Stimulated activated memory B cell treated with anti-CD40 and anti-IgM and Interleukin-4, amounts not matched to agents 10 μg/mL and 1 μg/mL and 100 μg/mL, for 72 hours (primary cell): ENCODE measurements around the gene IGSF5.

Experiments used
- ATAC-seq: fragments of 150-1000 bp; cut with Tn5 transposase; 2 replicates; pipeline ENCODE4 v1.10.0; 2021
- H3K27ac Mint-ChIP-seq: one replicate; pipeline ENCODE4 v1.8.0; 2022; ENCODE audit warnings: mild to moderate bottlenecking, mixed read lengths
- H3K27me3 Mint-ChIP-seq: one replicate; pipeline ENCODE4 v1.8.0; 2022; ENCODE audit warnings: mixed read lengths
- H3K36me3 Mint-ChIP-seq: one replicate; pipeline ENCODE4 v1.8.0; 2022; ENCODE audit warnings: mixed read lengths
- H3K4me1 Mint-ChIP-seq: one replicate; pipeline ENCODE4 v1.8.0; 2022; ENCODE audit warnings: mixed read lengths
- H3K4me3 Mint-ChIP-seq: one replicate; pipeline ENCODE4 v1.8.0; 2022; ENCODE audit warnings: mild to moderate bottlenecking, moderate library complexity, mixed read lengths
- H3K9me3 Mint-ChIP-seq: one replicate; pipeline ENCODE4 v1.8.0; 2022; ENCODE audit warnings: mixed read lengths

IGSF5 gene

DNA sequence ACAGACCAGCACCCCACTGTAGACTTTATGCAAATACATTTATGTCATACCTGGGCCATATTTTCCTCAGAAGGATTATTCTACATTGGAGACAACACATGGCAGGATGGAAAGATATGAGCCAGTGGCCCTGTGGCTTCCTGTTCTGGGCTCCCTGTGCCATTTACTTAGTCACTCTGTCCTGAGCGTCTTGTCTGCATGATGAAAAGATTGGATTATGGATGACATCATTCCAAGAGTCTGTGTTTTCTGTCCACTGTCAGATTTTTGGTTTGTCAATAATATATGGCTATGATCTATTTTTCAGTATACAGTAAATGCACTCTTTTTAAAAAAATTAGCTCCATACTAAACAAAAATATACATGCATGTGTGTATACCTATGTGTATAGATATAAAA lies 30.8 kb downstream of the IGSF5 start:
- Mint-ChIP-seq H3K36me3 (no peaks in the 10 kb centered on the region), H3K9me3 (peaks cover 5% of the 10 kb centered on the region), H3K4me1 (no peaks in the 10 kb centered on the region), H3K27me3 (no peaks in the 10 kb centered on the region), H3K4me3 (no peak overlapping the region), H3K27ac (no peak overlapping the region)
- ATAC-seq: no peak

DNA sequence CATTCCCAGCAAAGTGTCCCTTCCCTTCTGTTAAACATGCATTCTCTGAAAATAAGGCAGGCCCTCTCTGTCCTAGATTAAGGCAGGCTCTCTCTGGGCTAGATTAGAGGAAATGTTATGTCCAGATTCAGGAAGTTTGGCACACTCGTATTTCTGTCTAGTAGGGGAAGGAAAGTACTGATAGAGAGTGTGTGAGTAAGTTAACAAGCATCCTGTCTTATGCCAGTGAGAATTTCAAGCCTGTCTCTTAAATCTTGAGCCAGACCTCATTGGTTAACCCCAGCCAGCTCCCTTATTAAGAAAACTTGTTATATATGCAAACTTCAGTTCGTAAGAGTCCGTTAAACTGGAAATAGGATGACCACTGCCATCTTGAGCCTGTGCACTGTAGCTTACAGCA lies 31.6 kb downstream of the IGSF5 start:
- H3K27ac Mint-ChIP-seq: no peak overlapping the region

DNA sequence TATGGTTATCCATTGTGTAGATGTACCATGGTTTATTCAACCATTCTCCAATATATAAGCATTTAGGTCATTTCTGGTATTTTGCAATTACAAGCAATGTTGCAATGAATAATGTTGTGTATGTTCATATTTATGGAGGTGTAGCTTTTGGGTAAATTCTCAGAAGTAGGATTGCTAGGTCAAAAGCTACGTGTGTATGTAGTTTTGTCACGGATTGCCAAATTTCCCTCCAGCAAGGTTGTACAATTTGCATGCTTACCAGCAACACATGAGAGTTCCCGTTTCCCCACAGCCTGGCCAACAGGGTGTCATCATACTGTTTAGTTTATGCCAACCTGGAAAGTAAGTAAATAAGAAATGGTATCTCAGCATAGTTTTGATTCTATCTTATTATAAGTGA lies 36.3 kb downstream of the IGSF5 start:
- ATAC-seq: no peak
- no peak overlapping the region for H3K27ac Mint-ChIP-seq

More for the DNA sequence above, 31.6 kb downstream of the IGSF5 start:
- H3K9me3 Mint-ChIP-seq: peaks cover 5% of the 10 kb centered on the region
- H3K36me3 Mint-ChIP-seq: no peaks in the 10 kb centered on the region
- no peaks in the 10 kb centered on the region for H3K27me3 Mint-ChIP-seq
- no peak for ATAC-seq
- no peaks in the 10 kb centered on the region for H3K4me1 Mint-ChIP-seq
- no peak overlapping the region for H3K4me3 Mint-ChIP-seq

DNA sequence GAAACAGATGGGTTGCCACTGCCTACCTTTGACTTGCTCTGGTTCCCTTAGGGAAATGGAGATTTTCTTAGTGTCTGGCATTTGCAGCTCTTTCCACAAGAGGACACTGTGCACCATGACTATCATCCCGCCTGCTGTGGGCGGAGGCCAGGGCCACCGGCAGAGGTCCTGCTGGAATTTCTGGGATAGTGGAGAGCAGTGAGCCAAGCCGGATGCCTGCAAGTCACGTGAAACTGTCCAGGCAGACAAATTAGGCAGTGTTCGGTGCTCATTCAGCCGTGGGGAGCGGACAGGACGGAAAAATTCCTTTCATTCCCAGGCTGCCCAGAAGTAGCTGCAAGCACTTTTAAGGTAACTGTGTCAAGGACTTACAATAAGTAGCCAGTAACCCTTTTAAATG lies 43.4 kb downstream of the IGSF5 start:
- H3K27ac Mint-ChIP-seq: no peak overlapping the region
- H3K4me3 Mint-ChIP-seq: no peak overlapping the region
- no peak for ATAC-seq
- H3K9me3 Mint-ChIP-seq: peaks cover 2% of the 10 kb centered on the region
- H3K36me3 Mint-ChIP-seq: no peaks in the 10 kb centered on the region
- no peaks in the 10 kb centered on the region for H3K27me3 Mint-ChIP-seq
- H3K4me1 Mint-ChIP-seq: no peaks in the 10 kb centered on the region

More for the DNA sequence above, 36.3 kb downstream of the IGSF5 start:
- no peaks in the 10 kb centered on the region for H3K27me3 Mint-ChIP-seq
- H3K36me3 Mint-ChIP-seq: no peaks in the 10 kb centered on the region
- peaks cover 5% of the 10 kb centered on the region for H3K9me3 Mint-ChIP-seq
- H3K4me1 Mint-ChIP-seq: no peaks in the 10 kb centered on the region
- H3K4me3 Mint-ChIP-seq: no peak overlapping the region

DNA sequence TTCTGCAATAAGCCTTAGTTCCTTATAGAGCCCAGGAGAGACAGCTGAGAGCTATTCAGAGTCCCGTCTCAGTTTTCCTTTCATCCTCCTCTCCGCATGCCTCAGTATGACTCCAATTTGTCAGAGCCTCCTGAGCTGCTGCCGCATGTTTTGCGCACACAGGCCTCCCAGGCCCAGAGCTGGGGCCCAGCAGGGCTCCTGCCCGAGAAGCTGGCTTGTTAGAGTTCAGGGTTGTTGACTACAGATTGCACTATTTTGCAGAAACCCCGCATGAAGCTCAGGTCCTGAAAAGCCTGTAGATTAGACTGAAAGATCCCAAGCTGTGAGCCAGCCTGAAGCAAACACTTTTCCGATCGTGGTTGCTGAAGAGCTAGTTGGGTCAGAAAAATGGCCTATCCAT lies 51.5 kb downstream of the IGSF5 start:
- H3K9me3 Mint-ChIP-seq: peaks cover 2% of the 10 kb centered on the region
- H3K4me3 Mint-ChIP-seq: no peak overlapping the region
- H3K27ac Mint-ChIP-seq: no peak overlapping the region
- no peak for ATAC-seq
- H3K36me3 Mint-ChIP-seq: no peaks in the 10 kb centered on the region
- no peaks in the 10 kb centered on the region for H3K27me3 Mint-ChIP-seq
- H3K4me1 Mint-ChIP-seq: no peaks in the 10 kb centered on the region

DNA sequence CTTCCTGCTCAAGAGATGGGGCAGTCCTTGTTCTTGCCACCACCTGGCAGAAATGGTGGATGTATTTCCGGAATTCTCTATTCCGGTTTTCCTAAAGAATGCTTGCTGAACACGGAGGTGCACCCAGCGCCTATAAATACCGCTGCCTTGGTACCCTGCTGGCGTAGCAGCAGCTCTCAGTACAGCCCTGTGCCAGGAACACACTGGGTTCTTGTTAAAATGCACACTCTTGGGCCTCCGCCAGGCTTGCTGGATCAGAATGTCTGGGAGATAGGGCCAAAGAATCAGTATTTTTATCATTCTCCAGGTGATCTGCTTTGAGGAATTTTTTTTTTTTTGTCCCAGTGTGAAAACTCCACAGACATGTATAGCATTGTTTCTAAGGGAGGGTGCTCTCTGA lies 54.2 kb downstream of the IGSF5 start:
- Mint-ChIP-seq H3K4me3 (no peak overlapping the region), H3K36me3 (no peaks in the 10 kb centered on the region), H3K4me1 (no peaks in the 10 kb centered on the region), H3K27me3 (no peaks in the 10 kb centered on the region), H3K27ac (no peak overlapping the region), H3K9me3 (no peaks in the 10 kb centered on the region)
- ATAC-seq: no peak

DNA sequence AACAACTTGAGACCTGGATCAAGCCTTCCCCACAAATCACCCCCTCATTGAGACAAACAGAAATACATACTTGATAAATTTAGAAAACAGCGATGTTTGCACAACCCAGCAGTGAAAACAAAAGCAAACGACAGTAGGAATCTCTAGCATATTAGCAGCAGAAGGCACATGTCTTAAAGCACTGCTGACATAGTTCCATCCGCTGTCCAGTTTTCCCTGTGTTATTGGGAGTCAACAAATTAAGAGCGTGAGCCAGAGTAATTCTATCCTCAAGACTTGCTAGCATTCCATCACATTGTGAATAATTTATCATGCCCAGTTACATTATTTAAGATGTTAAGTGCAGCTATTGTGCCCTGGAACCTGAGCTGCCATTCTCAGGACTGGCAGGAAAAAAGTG lies 55.3 kb downstream of the IGSF5 start:
- Mint-ChIP-seq H3K4me3 (no peak overlapping the region), H3K4me1 (no peaks in the 10 kb centered on the region), H3K36me3 (no peaks in the 10 kb centered on the region), H3K27ac (no peak overlapping the region), H3K27me3 (no peaks in the 10 kb centered on the region), H3K9me3 (peaks cover 3% of the 10 kb centered on the region)
- no peak for ATAC-seq

DNA sequence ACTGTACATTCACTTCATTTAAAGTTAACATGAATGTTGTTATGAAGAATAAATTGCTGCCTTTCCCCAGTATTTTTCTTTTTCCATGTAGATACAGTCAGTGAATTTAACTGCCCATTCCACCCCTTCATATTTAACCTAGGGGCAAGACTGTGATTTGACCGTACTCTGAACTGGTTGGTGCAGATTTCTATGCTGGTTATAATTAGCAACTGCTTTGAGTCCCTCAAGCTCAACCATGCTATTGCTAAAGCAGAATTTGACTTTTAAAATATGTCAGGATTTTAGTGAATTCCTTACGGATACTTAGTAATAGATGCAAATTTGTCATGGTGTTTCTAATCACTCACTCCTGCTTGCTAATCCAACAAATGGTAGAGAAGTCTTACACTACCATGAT lies 57.2 kb downstream of the IGSF5 start:
- H3K4me1 Mint-ChIP-seq: no peaks in the 10 kb centered on the region
- no peaks in the 10 kb centered on the region for H3K27me3 Mint-ChIP-seq
- H3K4me3 Mint-ChIP-seq: no peak overlapping the region
- H3K27ac Mint-ChIP-seq: no peak overlapping the region
- H3K9me3 Mint-ChIP-seq: peaks cover 3% of the 10 kb centered on the region
- H3K36me3 Mint-ChIP-seq: no peaks in the 10 kb centered on the region
- no peak for ATAC-seq

DNA sequence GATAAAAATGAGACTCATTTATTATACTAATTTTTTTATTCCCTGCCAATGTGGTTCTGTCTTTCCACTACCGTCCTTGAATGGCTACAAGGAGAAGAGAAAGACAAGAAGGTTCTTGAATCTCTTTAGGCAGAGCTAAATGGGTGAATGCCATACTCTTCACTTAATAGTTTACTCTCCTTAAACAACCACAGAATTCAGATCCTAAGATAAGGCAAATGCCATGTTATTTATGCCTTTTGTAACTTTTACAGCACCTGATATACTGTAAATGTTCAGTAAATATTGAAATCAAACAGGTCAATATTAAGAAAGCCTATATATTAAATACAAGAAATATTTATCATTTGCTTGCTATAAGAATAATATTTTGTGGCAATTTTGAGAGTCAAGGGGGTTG lies 58.4 kb downstream of the IGSF5 start:
- Mint-ChIP-seq H3K4me3 (no peak overlapping the region), H3K4me1 (no peaks in the 10 kb centered on the region)
- no peak for ATAC-seq

DNA sequence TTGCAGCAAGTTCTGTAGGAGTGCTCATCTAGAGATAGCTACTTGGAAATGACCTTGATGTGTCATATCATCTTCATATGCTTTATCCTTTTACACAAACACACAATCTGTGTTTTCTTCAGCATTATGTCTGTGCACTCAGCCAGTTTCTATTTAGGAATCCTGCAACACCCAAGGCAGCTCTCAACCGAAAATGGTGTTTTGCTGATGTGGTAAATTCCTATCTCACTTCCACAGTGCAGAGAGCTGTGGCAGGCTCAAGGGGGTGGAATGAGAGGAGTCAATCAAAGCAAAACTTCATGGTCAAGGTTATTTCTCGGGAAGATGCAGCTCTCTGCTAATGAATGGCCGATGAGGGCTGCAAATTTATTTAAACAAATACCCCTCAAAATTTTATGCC lies 59.3 kb downstream of the IGSF5 start:
- Mint-ChIP-seq H3K27ac (no peak overlapping the region), H3K27me3 (no peaks in the 10 kb centered on the region), H3K4me1 (no peaks in the 10 kb centered on the region), H3K36me3 (no peaks in the 10 kb centered on the region), H3K9me3 (peaks cover 7% of the 10 kb centered on the region), H3K4me3 (no peak overlapping the region)
- no peak for ATAC-seq

More for the DNA sequence above, 58.4 kb downstream of the IGSF5 start:
- peaks cover 3% of the 10 kb centered on the region for H3K9me3 Mint-ChIP-seq
- H3K27ac Mint-ChIP-seq: no peak overlapping the region
- H3K36me3 Mint-ChIP-seq: no peaks in the 10 kb centered on the region
- no peaks in the 10 kb centered on the region for H3K27me3 Mint-ChIP-seq

DNA sequence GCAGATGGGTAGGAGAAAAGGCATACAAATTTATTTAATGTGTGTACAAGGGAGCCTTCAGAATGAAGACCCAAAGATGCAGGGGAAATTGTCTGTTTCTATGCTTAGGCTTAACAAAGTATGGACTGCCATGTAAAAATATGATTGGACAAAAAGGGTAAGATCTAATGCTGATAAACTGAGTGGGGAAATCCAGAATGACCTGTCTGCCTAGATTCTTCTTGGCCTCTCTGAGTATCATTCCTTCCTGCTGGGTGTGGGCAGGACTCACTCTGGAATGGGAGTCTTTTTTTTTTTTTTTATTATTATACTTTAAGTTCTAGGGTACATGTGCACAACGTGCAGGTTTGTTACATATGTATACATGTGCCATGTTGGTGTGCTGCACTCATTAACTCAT lies 61.0 kb downstream of the IGSF5 start:
- H3K4me1 Mint-ChIP-seq: no peaks in the 10 kb centered on the region
- H3K4me3 Mint-ChIP-seq: no peak overlapping the region
- H3K9me3 Mint-ChIP-seq: peaks cover 7% of the 10 kb centered on the region
- no peaks in the 10 kb centered on the region for H3K27me3 Mint-ChIP-seq
- ATAC-seq: no peak
- no peaks in the 10 kb centered on the region for H3K36me3 Mint-ChIP-seq
- no peak overlapping the region for H3K27ac Mint-ChIP-seq

DNA sequence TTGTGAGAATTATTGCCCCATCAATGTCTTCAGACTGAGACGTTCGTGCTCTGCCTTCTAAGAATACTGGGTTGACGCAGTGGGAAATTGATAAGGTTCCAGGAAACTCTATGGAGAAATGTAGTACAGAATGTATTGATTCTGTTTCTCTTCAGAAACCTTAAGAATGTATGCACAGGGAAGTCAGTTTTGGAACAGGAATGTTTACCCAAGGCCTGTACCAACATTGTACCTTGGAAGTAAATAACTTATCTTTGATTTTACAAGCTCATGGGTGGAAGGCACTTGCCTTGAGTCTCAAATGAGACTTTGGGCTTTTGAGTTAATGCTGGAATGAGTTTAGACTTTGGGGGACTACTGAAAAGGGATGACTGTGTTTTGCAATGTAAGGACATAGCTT lies 62.8 kb downstream of the IGSF5 start:
- H3K27ac Mint-ChIP-seq: no peak overlapping the region
- ATAC-seq: no peak

DNA sequence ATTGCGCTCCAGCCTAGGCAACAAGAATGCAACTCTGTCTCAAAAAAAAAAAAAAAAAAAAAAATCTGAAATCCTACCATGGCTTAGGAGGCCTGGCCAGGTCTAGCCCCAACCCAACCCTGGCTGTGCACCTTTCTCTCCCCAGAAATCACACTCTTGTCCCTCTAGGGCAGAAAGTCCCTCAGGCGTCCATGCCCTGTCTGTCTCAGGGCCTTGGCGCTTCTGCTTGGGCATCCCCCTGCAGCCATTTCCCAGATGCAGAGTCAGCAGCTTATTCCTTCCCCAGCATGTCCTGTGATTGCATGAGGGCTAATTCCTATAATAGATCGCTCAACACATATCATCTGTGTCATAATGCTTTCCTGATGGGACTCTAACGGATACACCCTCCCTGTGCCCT lies 65.0 kb downstream of the IGSF5 start:
- no peaks in the 10 kb centered on the region for H3K36me3 Mint-ChIP-seq
- no peak for ATAC-seq
- no peak overlapping the region for H3K4me3 Mint-ChIP-seq
- no peak overlapping the region for H3K27ac Mint-ChIP-seq
- no peaks in the 10 kb centered on the region for H3K4me1 Mint-ChIP-seq
- H3K27me3 Mint-ChIP-seq: no peaks in the 10 kb centered on the region
- peaks cover 7% of the 10 kb centered on the region for H3K9me3 Mint-ChIP-seq

More for the DNA sequence above, 62.8 kb downstream of the IGSF5 start:
- peaks cover 7% of the 10 kb centered on the region for H3K9me3 Mint-ChIP-seq
- no peak overlapping the region for H3K4me3 Mint-ChIP-seq
- no peaks in the 10 kb centered on the region for H3K4me1 Mint-ChIP-seq
- no peaks in the 10 kb centered on the region for H3K27me3 Mint-ChIP-seq
- no peaks in the 10 kb centered on the region for H3K36me3 Mint-ChIP-seq

DNA sequence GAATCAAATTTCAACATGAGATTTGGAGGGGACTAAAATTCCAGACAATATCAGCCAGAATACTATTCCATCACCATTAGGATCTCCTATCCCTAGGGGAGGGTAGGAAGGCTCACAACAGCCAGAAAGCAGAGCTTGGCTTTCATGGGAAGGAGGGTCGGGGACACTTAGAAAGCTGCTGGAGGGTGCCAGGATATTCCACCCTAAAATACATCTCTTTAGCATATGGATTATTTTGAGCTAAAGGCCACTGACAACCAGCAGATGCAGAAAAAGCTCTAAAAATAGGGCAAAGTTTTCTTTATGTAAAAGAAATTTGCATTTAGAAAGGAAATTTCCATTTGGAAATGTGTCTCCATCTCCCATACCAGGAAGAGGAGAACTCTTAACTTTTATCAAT lies 68.0 kb downstream of the IGSF5 start:
- Mint-ChIP-seq H3K27me3 (no peaks in the 10 kb centered on the region), H3K4me1 (no peaks in the 10 kb centered on the region), H3K4me3 (no peak overlapping the region), H3K36me3 (no peaks in the 10 kb centered on the region), H3K9me3 (peaks cover 4% of the 10 kb centered on the region), H3K27ac (no peak overlapping the region)
- ATAC-seq: no peak

DNA sequence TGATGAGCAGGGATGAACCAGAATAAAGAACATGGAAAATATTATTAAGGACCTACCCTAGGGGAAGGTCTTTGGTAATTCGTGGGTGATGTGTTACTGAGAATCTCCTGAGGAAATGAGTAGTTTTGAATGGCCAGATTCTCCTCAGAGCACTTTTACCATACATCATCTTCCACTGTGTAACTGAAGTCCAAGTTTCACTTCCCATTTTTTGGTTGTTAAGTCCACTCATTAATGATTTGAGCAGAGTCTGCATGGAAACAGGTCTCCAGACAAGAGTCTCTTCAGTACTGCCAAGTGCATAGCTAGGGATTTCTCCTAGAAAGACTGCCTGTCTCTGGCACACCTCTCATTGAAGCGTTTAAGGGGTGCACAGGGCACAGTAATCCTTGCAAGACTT lies 73.6 kb downstream of the IGSF5 start:
- Mint-ChIP-seq H3K4me3 (no peak overlapping the region), H3K27ac (no peak overlapping the region), H3K9me3 (peaks cover 4% of the 10 kb centered on the region), H3K27me3 (no peaks in the 10 kb centered on the region), H3K36me3 (no peaks in the 10 kb centered on the region), H3K4me1 (no peaks in the 10 kb centered on the region)
- no peak for ATAC-seq

DNA sequence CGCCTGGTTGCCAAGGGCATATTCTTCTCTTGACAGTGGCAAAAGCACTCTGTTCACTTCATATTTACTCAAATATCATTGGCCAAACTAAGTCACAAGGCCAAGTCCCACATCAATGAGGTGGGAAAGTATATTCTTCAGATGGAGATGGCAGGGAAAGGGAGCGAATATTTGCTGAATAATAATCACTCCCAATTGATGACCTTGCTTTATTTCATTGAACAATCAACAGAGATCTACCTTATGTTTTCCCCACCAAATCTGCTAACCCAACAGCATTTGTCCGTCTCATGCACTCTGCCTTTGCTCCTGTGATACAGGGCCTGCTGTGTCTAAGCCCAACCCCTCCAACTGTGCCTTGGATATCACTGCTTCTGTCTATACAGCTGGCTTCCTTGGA lies 77.1 kb downstream of the IGSF5 start:
- no peaks in the 10 kb centered on the region for H3K4me1 Mint-ChIP-seq
- peaks cover 12% of the 10 kb centered on the region for H3K9me3 Mint-ChIP-seq
- no peaks in the 10 kb centered on the region for H3K27me3 Mint-ChIP-seq
- no peak for ATAC-seq
- H3K4me3 Mint-ChIP-seq: no peak overlapping the region
- no peaks in the 10 kb centered on the region for H3K36me3 Mint-ChIP-seq
- H3K27ac Mint-ChIP-seq: no peak overlapping the region

DNA sequence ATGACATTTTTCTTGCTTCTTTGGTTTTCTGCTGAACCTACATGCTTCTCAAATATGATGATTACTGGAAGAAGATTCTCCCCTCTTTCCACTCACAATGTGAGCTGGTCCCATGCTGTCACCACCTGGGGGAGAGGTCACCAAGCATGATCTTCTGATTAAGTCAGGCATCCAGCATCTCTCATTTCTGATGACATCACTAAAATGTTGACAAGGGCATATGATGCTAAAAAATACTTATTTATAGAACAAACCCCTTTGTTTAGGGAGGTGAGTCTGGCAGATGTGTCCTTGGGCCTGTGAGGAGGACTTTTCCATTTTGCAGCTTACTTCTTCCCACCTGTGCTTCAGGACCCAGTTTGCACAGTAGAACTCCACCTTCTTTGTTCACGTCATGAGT lies 80.3 kb downstream of the IGSF5 start:
- Mint-ChIP-seq H3K27ac (no peak overlapping the region), H3K4me3 (no peak overlapping the region), H3K27me3 (no peaks in the 10 kb centered on the region), H3K9me3 (peaks cover 10% of the 10 kb centered on the region), H3K36me3 (no peaks in the 10 kb centered on the region), H3K4me1 (no peaks in the 10 kb centered on the region)
- no peak for ATAC-seq
